ENCODE measurements around the gene PIK3R2. TPM values are rescaled to one million over a fixed set of nuclear protein-coding genes. Genes with fewer than 3 reads are reported as not detected.

Gene PIK3R2
- total and polyA plus RNA-seq, 2 of the 13 experiments (the other 11 are each of a cell fraction or from before 2014, with no cell fraction given) = 18.6 to 25.3 TPM

DNA sequence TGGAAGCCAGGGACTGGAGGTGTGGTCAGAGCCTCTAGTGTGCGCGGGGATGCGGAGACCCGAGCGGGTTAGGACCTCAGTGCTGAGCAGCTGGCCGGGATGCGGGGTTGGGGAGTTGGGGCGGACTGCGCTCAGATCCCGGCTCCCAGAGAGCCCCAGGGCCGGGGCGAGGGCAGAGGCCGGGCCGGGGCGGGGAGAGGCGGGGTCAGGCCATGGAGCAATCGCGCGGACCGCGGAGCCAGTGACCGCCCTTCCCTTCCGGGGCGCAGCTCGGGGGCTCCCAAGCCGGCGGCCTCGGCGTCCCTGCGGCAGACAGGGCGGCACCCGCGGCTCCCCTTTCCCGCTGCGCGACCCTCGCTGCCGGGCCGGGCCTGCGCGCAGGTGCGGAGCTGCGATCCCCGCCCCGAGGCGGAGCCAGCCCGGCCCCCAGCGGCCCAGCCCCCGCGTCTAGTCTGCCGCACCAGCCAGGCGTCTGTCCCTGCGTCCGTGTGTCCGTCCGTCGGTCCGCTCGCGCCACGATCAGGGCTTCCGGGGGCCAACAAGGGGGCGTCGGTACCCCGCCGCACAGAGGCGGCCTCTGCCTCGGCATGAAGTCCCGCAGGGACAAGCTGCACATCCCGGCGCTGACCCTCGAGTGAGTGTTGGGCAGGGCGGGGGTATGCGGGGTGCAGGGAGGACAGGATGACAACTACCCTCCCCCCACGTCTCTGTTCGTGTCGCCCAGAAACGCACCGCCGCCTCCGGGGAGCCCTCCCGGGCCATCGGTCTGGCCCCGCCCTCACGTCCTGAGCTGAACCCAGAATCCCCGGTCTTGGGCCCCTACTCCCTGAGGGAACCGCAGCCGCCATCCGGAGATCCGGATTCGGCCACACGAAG is 43.0 kb upstream of the PIK3R2 start (continued):
- TF ChIP-seq PHB2 (IDR thresholded peaks at IDR 0.05; ENCODE audit: partially characterized antibody) = no peak
- TF ChIP-seq CEBPG (CRISPR knock-in tag; IDR thresholded peaks at IDR 0.05) = no peak
- no peak for TF ChIP-seq PITX1 (CRISPR knock-in tag; IDR thresholded peaks at IDR 0.05)
- no peak for TF ChIP-seq GPN1 (CRISPR knock-in tag; IDR thresholded peaks at IDR 0.05; ENCODE audit: borderline replicate concordance)
- TF ChIP-seq ZNF225 (CRISPR knock-in tag; IDR thresholded peaks at IDR 0.05) = peak; percentile 4; the same call in 1 of the 2 replicates
- TF ChIP-seq ZNF572 (CRISPR knock-in tag; IDR thresholded peaks at IDR 0.05) = no peak
- TF ChIP-seq KLF16 (CRISPR knock-in tag; IDR thresholded peaks at IDR 0.05) = no peak
- no peak; the same call in 1 of the 2 replicates for TF ChIP-seq HIVEP1 (CRISPR knock-in tag; IDR thresholded peaks at IDR 0.05)
- TF ChIP-seq GLI4 (CRISPR knock-in tag; IDR thresholded peaks at IDR 0.05; ENCODE audit: borderline replicate concordance) = no peak
- TF ChIP-seq ETV5 (CRISPR knock-in tag; IDR thresholded peaks at IDR 0.05; ENCODE audit: borderline replicate concordance) = 0 out of 2 replicates have a peak, but pooled peaks have one; percentile 32
- TF ChIP-seq, protein P1, sequence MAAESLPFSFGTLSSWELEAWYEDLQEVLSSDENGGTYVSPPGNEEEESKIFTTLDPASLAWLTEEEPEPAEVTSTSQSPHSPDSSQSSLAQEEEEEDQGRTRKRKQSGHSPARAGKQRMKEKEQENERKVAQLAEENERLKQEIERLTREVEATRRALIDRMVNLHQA (CRISPR knock-in tag; IDR thresholded peaks at IDR 0.05) = no peak
- TF ChIP-seq MAFG (CRISPR knock-in tag; IDR thresholded peaks at IDR 0.05) = no peak
- no peak for TF ChIP-seq HHEX (CRISPR knock-in tag; IDR thresholded peaks at IDR 0.05)
- TF ChIP-seq SIN3B (IDR thresholded peaks at IDR 0.05; ENCODE audit: low read length) = no peak
- TF ChIP-seq ZFAT (CRISPR knock-in tag; conservative IDR thresholded peaks at IDR 0.05) = no peak
- TF ChIP-seq ATF1 (CRISPR knock-in tag; IDR thresholded peaks at IDR 0.05) = no peak
- TF ChIP-seq, protein P2, sequence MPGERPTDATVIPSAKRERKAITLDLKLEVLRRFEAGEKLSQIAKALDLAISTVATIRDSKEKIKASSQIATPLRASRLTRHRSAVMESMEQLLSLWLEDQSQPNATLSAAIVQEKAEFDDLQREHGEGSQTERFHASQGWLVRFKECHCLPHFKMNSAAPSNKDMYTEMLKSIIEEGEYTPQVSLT (CRISPR knock-in tag; IDR thresholded peaks at IDR 0.05; ENCODE audit: borderline replicate concordance, low read depth) = no peak
- TF ChIP-seq NR1H2 (CRISPR knock-in tag; IDR thresholded peaks at IDR 0.05; ENCODE audit: borderline replicate concordance, low read depth) = no peak
- no peak for TF ChIP-seq GTF2F1 (IDR thresholded peaks at IDR 0.05; ENCODE audit: low read length)
- TF ChIP-seq POGZ (CRISPR knock-in tag; IDR thresholded peaks at IDR 0.05) = no peak
- peak; percentile 36; the same call in 1 of the 2 replicates for TF ChIP-seq ZNF143 (CRISPR knock-in tag; IDR thresholded peaks at IDR 0.05)
- TF ChIP-seq, protein P3, sequence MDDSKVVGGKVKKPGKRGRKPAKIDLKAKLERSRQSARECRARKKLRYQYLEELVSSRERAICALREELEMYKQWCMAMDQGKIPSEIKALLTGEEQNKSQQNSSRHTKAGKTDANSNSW (CRISPR knock-in tag; IDR thresholded peaks at IDR 0.05; ENCODE audit: borderline replicate concordance) = no peak
- TF ChIP-seq ZNF557 (CRISPR knock-in tag; IDR thresholded peaks at IDR 0.05) = no peak
- no peak for TF ChIP-seq HOXD1 (CRISPR knock-in tag; IDR thresholded peaks at IDR 0.05)
- TF ChIP-seq, protein P4, sequence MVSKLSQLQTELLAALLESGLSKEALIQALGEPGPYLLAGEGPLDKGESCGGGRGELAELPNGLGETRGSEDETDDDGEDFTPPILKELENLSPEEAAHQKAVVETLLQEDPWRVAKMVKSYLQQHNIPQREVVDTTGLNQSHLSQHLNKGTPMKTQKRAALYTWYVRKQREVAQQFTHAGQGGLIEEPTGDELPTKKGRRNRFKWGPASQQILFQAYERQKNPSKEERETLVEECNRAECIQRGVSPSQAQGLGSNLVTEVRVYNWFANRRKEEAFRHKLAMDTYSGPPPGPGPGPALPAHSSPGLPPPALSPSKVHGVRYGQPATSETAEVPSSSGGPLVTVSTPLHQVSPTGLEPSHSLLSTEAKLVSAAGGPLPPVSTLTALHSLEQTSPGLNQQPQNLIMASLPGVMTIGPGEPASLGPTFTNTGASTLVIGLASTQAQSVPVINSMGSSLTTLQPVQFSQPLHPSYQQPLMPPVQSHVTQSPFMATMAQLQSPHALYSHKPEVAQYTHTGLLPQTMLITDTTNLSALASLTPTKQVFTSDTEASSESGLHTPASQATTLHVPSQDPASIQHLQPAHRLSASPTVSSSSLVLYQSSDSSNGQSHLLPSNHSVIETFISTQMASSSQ (IDR thresholded peaks at IDR 0.05; ENCODE audit: low read depth) = no peak
- TF ChIP-seq, protein P4 (CRISPR knock-in tag; IDR thresholded peaks at IDR 0.05; ENCODE audit: borderline replicate concordance) = peak; percentile 57
- TF ChIP-seq RAD51 (IDR thresholded peaks at IDR 0.05; ENCODE audit: borderline replicate concordance) = no peak
- peak; percentile 68 for TF ChIP-seq HDAC1 (CRISPR knock-in tag; IDR thresholded peaks at IDR 0.05)
- TF ChIP-seq PHF5A (CRISPR knock-in tag; IDR thresholded peaks at IDR 0.05; ENCODE audit: low read depth, unreplicated experiment) = no peak
